GM10266 (cell line): ENCODE results near the gene HACD1.

Experiments
- DNase-seq: peaks from one replicate; pipeline ENCODE4 v3.0.0; 2012; ENCODE audit errors: extremely low spot score
- TF ChIP-seq, protein P1 (sequence below): IDR thresholded peaks from 2 replicates; pipeline ENCODE4 v1.5.1; 2012; ENCODE audit warnings: mild to moderate bottlenecking, low read depth; ENCODE audit not compliant: control insufficient read depth, insufficient read depth; ENCODE audit errors: missing control alignments

Gene HACD1

DNA sequence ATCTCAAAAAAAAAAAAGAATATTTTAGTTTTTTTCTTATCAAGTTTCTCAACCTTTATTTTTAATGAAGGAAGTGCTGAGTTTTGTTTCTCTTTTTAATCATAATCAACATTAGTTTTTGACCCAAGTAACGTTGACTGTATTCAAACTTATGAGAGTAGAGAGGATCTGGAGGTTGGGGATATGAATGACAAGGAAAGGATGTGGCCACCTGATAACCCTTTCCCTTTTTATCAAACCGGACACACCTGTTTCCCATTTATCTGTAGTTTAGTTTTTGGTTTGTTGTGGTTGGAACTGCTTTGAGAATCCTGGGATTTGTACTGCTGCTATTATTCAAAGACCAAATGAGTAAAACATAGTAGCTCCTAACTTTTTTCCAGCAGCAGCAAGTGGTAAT, 38.6 kb downstream of the HACD1 start:
- DNase-seq, result no peak
- TF ChIP-seq, protein P1, sequence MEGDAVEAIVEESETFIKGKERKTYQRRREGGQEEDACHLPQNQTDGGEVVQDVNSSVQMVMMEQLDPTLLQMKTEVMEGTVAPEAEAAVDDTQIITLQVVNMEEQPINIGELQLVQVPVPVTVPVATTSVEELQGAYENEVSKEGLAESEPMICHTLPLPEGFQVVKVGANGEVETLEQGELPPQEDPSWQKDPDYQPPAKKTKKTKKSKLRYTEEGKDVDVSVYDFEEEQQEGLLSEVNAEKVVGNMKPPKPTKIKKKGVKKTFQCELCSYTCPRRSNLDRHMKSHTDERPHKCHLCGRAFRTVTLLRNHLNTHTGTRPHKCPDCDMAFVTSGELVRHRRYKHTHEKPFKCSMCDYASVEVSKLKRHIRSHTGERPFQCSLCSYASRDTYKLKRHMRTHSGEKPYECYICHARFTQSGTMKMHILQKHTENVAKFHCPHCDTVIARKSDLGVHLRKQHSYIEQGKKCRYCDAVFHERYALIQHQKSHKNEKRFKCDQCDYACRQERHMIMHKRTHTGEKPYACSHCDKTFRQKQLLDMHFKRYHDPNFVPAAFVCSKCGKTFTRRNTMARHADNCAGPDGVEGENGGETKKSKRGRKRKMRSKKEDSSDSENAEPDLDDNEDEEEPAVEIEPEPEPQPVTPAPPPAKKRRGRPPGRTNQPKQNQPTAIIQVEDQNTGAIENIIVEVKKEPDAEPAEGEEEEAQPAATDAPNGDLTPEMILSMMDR, result no peak

DNA sequence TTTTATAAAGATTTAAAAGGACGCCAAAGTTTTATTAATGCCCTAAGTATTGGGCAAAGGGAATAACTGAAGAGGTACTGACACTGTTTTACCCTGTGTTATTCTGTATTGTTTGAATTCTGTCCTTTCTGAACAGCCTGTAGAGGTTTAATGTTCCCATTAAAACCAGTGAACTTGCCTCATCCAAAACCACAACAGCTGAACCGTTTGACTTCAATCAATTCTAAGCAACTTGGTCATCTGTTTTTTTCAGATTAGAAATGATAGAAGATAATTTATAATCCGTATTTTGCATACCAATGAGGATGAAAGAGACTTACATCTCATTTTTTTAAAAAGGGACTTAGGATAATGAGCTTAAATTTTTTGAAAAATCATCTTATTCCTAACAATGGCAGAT, 40.4 kb downstream of the HACD1 start:
- TF ChIP-seq, protein P1, result no peak
- no peak for DNase-seq

DNA sequence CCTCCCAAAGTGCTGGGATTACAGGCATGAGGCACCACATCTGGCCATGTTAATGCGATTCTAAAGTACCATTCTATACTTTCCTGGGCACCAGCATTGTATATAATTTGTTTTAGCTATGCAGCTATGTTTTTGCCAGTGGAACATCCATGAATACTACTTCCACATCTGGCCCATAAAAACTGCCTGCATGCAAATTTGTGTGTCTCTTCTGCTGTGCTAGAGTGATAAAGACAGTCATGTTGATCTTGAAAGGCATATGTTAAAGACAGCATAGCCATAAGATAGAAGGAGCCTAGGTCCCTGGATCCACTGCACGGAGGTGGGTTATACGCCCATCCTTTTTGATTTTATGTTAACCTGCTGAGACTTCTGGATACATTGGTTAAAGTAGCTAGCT, 52.3 kb downstream of the HACD1 start:
- no peak for DNase-seq
- TF ChIP-seq, protein P1, result no peak

DNA sequence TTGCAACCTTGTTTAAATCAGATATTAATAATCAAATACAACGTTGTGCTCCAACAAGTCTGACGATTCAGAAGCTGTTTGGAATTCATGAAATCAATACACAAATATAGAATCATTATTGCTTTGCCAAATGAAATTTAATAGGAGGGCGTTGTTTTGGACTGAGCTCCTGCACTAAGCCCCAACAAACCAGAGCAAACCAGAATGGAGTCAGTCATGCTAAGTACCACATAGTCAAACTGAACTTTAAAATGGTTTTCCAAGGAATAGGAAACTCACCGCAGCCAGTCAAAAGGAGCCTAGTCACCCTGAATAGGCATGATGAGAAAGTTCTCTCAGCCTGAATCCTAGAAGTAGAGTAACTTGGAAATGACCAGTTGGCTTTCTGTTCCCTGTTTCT, 53.7 kb downstream of the HACD1 start:
- no peak for DNase-seq
- TF ChIP-seq, protein P1, result no peak

DNA sequence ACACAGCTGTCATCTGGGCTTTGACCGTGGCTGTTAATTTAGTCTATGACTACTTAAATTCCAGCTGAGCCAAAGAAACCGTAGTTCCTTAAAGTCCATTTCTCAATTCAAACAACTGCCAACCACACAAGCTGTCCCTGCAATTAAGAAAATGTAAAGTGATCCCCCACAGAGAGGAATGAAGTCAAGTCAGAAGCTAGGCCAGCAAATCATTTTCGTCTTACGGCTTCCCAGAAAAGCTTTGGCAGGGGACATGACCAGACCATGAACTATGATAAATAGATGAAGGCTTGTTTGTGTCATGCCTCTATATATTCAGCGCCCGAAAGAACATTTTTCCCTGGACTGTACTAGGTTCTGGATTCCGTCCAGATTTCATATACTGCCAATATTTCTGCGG, 54.6 kb downstream of the HACD1 start:
- DNase-seq, result no peak
- TF ChIP-seq, protein P1, result no peak

DNA sequence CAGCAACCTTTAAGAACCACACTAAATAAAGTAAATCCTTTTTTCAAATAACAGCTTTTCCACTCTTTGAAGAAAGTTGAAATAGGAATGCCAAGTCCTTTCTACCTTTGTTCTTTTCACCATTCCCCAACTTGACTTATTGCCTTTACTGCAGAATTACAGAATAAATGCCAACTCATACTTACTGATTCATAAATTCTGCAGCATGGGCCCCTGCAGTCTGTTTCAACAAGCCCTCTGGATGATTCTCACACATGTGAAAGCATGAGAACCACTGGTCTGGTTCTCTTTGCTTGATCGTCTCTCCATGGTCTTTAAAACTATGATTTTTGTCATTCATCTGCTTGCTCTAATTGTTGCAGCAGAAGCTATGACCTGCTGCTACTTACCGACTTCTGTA, 56.1 kb downstream of the HACD1 start:
- DNase-seq, result no peak
- TF ChIP-seq, protein P1, result no peak

DNA sequence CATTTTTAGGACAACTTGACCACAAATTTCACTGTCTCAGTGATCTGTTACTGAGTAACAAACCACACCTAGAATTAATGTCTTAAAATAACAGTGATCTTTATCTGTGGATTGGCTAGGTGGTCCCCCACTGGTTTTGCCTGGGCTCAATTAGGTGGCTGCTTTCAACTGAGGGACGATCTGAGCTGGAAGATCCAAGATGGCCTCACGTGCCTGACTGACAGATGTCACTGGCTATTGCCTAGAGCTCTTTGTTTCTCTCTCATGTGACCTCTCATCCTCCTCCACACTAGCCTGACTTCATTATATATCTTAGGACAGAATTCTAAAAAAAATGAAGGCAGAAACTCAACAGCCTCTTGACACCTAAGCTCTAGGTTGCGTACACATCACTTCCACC, 59.7 kb downstream of the HACD1 start:
- no peak for DNase-seq
- TF ChIP-seq, protein P1, result no peak
